ENCODE measurements around the gene LRP2BP. TPM values are rescaled to one million over a fixed set of nuclear protein-coding genes. Genes with fewer than 3 reads are reported as not detected.

LRP2BP gene
- polyA plus RNA-seq, 1 donor (not counting 4 experiments of a cell fraction or from before 2014, with no cell fraction given) = 0.22 TPM

- Histone ChIP-seq H3K27ac (ENCODE audit: control insufficient read depth, insufficient read depth, low read length) (no peak overlapping the region), H3K27me3 (ENCODE audit: control insufficient read depth, extremely low read depth, insufficient read depth, low read length) (no peaks in the 10 kb centered on the region), H3K4me3 (ENCODE audit: control insufficient read depth in 2 of 3, extremely low read depth in 1 of 3, insufficient read depth in 2 of 3, low read depth in 1 of 3, low read length in 3 of 3) (no peak overlapping the region), H3K9me1 (ENCODE audit: control insufficient read depth, extremely low read depth, insufficient read depth, low read length) (no peaks in the 10 kb centered on the region), H4K20me1 (ENCODE audit: control insufficient read depth, extremely low read depth, insufficient read depth, low read length) (no peaks in the 10 kb centered on the region), H3K79me2 (ENCODE audit: control insufficient read depth, insufficient read depth, low read length) (no peaks in the 10 kb centered on the region), H3K9ac (ENCODE audit: control insufficient read depth, extremely low read depth, insufficient read depth, low read length) (no peak overlapping the region), H3K4me2 (ENCODE audit: control insufficient read depth, extremely low read depth, insufficient read depth, low read depth, low read length) (no peak overlapping the region), H3K36me3 (ENCODE audit: control insufficient read depth in 2 of 2, extremely low read depth in 1 of 2, insufficient read depth in 2 of 2, low read length in 2 of 2) (peaks cover 0 to 4% of the 10 kb centered on the region in 2 experiments), H3K4me1 (ENCODE audit: control insufficient read depth, extremely low read depth, insufficient read depth, low read length) (peaks cover 11% of the 10 kb centered on the region), H3K9me3 (ENCODE audit: control insufficient read depth, low read depth, low read length) (no peaks in the 10 kb centered on the region), H2AFZ (ENCODE audit: control insufficient read depth, low read length) (no peak overlapping the region)
- no peak for TF ChIP-seq EZH2 (IDR thresholded peaks at IDR 0.05; ENCODE audit: low read length)
- TF ChIP-seq, protein P1, sequence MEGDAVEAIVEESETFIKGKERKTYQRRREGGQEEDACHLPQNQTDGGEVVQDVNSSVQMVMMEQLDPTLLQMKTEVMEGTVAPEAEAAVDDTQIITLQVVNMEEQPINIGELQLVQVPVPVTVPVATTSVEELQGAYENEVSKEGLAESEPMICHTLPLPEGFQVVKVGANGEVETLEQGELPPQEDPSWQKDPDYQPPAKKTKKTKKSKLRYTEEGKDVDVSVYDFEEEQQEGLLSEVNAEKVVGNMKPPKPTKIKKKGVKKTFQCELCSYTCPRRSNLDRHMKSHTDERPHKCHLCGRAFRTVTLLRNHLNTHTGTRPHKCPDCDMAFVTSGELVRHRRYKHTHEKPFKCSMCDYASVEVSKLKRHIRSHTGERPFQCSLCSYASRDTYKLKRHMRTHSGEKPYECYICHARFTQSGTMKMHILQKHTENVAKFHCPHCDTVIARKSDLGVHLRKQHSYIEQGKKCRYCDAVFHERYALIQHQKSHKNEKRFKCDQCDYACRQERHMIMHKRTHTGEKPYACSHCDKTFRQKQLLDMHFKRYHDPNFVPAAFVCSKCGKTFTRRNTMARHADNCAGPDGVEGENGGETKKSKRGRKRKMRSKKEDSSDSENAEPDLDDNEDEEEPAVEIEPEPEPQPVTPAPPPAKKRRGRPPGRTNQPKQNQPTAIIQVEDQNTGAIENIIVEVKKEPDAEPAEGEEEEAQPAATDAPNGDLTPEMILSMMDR (optimal IDR thresholded peaks at IDR 0.05 in 1 of 3, IDR thresholded peaks at IDR 0.05 in 1 of 3, conservative IDR thresholded peaks at IDR 0.05 in 1 of 3; ENCODE audit: extremely low read depth in 1 of 3, insufficient read depth in 2 of 3, low read length in 3 of 3) = no peak
- FAIRE-seq (no peak), DNase-seq (ENCODE audit: low read depth, low spot score) (no peak)
- dilution Hi-C loops (cut with MboI; ENCODE audit: extremely low pct_ligation_motif_present, low sequenced_read_pairs) = no loop called here
Observed at GRCh38 chr4:185380320-185380719, 15.4 kb downstream of the LRP2BP start.

DNA sequence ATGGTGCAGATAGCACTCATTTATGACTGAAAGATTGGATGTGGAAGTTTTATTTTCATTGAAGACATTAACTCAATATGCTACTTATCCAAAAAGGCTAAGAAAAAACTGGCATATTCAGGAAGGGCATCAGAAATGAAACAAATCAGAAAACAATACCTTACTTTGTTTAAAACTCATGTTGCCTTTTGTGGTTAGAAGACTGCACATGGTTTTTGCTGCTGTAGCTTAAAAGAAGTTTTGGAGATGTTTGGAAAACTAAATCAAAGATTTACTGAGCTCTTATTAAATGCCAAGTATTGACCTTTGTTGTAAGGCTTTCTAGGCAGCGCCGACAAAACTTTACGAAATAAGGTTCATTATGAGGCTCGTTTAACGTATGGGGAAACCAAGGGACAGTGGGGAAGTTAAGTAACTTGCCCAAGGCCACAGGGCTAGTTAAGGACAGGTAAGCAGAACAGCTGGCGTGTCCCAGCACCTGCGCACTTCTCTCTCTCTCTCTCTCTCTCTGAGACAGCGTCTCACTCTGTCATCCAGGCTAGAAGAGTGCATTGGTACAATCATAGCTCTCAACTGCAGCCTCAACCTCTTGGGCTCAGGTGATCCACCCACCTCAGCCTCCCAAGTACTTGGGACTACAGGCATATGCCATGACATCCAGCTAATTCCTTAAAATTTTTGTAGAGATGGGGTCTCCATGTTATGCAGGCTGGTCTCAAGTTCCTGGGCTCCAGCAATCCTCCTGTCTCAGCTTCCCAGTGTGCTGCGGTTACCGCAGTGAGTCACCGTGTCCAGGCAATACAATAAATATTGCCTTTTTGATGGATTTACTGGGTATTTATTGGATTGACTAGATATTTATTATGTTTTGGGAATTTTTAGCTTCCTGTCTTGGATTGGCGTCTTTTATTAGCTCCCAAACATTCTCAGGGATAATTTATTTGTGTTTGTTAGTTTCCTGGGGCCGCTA is 16.1 kb downstream of the LRP2BP start:
- no peaks in the 10 kb centered on the region for H3K9me1 ChIP-seq (ENCODE audit: control insufficient read depth, extremely low read depth, insufficient read depth, low read length)
- peaks cover 0 to 4% of the 10 kb centered on the region in 2 experiments for H3K36me3 ChIP-seq (ENCODE audit: control insufficient read depth in 2 of 2, extremely low read depth in 1 of 2, insufficient read depth in 2 of 2, low read length in 2 of 2)
- H4K20me1 ChIP-seq (ENCODE audit: control insufficient read depth, extremely low read depth, insufficient read depth, low read length) = no peaks in the 10 kb centered on the region
- DNase-seq (ENCODE audit: low read depth, low spot score) = no peak
- H3K27ac ChIP-seq (ENCODE audit: control insufficient read depth, insufficient read depth, low read length) = no peak overlapping the region
- no peaks in the 10 kb centered on the region for H3K9me3 ChIP-seq (ENCODE audit: control insufficient read depth, low read depth, low read length)
- no peak overlapping the region for H3K9ac ChIP-seq (ENCODE audit: control insufficient read depth, extremely low read depth, insufficient read depth, low read length)
- peaks cover 8% of the 10 kb centered on the region for H3K4me1 ChIP-seq (ENCODE audit: control insufficient read depth, extremely low read depth, insufficient read depth, low read length)
- H3K27me3 ChIP-seq (ENCODE audit: control insufficient read depth, extremely low read depth, insufficient read depth, low read length) = no peaks in the 10 kb centered on the region
- no peak overlapping the region for H3K4me3 ChIP-seq (ENCODE audit: control insufficient read depth in 2 of 3, extremely low read depth in 1 of 3, insufficient read depth in 2 of 3, low read depth in 1 of 3, low read length in 3 of 3)
- no peak overlapping the region for H2AFZ ChIP-seq (ENCODE audit: control insufficient read depth, low read length)
- H3K79me2 ChIP-seq (ENCODE audit: control insufficient read depth, insufficient read depth, low read length) = no peaks in the 10 kb centered on the region
- dilution Hi-C loops (cut with MboI; ENCODE audit: extremely low pct_ligation_motif_present, low sequenced_read_pairs) = no loop called here
- TF ChIP-seq, protein P1 (optimal IDR thresholded peaks at IDR 0.05 in 1 of 3, IDR thresholded peaks at IDR 0.05 in 1 of 3, conservative IDR thresholded peaks at IDR 0.05 in 1 of 3; ENCODE audit: extremely low read depth in 1 of 3, insufficient read depth in 2 of 3, low read length in 3 of 3) = no peak
- no peak overlapping the region for H3K4me2 ChIP-seq (ENCODE audit: control insufficient read depth, extremely low read depth, insufficient read depth, low read depth, low read length)
- FAIRE-seq = no peak

All from keratinocyte (primary cell).